GM21423 (cell line): ENCODE results near the gene GANC.

Source experiments
- ATAC-seq: cut with Tn5 transposase; IDR thresholded peaks from one replicate; pipeline ENCODE4 v1.9.1; 2021; ENCODE audit warnings: mild to moderate bottlenecking, moderate library complexity; ENCODE audit not compliant: unreplicated experiment

The GANC gene

GRCh38 chr15:42338500-42338899, 65.5 kb downstream of the GANC start:
- ATAC-seq, result no peak

GRCh38 chr15:42343596-42344232, 70.7 kb downstream of the GANC start:
- no peak for ATAC-seq

DNA sequence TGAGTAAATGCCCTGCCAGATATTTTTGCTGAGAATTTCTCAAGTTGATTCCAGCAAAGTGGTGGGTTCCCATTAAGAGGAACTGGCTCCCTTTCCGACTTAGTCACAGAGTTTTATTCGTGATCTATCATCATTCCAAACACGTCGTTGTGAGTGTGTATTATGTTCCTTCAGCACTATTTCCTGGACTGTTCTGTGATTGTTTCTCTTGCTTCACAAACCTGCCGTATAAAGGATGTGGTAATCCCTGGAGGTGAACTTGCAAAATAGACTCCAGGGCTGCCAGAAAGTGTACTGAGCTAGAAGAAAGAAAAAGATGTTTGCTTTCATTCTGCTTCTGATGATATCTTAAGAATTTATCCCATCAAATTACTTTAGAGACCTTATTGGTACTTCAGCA, 71.8 kb downstream of the GANC start:
- ATAC-seq, result no peak

- ATAC-seq, result no peak
Measured at GRCh38 chr15:42345504-42345903, 72.5 kb downstream of the GANC start.

DNA sequence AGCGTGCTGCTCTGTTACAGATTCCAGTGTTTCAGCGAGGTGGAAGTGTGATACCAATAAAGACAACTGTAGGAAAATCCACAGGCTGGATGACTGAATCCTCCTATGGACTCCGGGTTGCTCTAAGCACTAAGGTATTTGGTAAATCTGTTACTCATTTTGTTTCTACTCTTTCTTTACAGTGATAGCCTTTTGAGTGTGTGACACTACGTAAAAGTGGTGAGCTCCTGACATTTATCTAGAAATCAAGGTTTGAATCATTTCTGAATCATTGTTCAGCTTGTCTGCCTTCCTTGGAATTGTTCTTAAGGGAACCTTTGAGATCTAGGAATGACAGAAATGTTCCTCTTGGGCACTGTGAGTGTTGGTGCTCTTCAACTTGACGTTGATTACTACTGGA, 75.1 kb downstream of the GANC start:
- ATAC-seq, result no peak

GRCh38 chr15:42349186-42349585, 76.2 kb downstream of the GANC start:
- ATAC-seq, result no peak

DNA sequence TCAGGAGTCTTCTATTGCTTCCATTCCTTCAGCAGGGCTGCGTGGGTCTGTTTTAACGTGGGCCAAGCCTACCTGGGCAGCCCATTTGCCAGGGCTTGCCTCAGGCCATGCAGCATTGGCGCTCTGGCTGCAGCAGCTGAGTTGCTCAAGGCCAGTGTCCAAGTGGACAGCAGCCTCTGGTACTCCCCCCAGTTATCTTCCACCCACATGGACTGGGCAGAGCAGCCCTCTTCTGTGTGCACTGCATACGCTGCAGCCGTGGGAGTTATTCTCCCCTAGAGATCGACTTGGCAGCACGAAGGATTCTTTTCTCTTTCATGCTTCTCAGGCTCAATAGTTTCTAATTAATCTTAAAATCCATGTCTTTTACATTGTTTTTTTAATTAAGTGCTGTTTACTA, 79.4 kb downstream of the GANC start:
- no peak for ATAC-seq

- no peak for ATAC-seq
Measured at GRCh38 chr15:42353061-42353460, 80.1 kb downstream of the GANC start.

- no peak for ATAC-seq
Measured at GRCh38 chr15:42354824-42355223, 81.8 kb downstream of the GANC start.

- no peak for ATAC-seq
Measured at GRCh38 chr15:42355291-42355690, 82.3 kb downstream of the GANC start.

DNA sequence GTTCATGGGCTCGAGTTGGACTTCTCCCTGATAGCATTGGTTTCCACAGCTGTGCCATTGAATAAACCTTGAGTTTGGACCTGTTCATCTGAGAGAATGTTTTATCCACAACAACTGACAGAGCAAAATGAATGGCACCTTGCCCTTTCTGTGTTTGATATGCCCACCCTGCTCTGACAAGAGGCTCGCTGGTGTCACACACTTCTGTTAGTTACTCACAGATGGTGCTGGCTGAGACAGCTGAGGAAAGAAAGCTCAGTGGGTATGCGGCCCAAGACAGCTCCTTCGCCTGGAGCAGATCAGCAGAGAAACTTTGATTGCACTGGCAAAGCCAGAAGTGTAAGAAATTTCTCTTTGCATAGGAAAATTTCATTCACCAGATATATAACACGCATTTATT, 83.8 kb downstream of the GANC start:
- ATAC-seq, result no peak

DNA sequence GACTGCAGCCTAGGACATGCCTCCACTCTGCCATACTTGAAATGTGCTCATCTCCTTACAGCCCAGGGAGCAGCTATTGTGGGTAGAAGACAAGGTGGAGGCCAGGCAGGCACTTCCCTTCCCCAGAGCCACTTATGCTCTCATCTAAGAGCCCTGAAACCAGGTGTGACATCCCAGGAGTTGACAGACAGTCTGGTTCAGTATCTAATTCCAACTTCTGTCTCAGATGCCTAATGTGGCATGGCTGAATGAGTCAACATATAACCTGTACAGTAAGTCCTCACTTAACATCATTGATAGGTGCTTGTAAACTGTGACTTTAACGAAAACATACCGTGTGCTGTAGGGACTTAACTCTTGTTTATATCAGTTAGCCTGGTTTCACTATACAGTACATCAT, 85.1 kb downstream of the GANC start:
- ATAC-seq, result no peak

DNA sequence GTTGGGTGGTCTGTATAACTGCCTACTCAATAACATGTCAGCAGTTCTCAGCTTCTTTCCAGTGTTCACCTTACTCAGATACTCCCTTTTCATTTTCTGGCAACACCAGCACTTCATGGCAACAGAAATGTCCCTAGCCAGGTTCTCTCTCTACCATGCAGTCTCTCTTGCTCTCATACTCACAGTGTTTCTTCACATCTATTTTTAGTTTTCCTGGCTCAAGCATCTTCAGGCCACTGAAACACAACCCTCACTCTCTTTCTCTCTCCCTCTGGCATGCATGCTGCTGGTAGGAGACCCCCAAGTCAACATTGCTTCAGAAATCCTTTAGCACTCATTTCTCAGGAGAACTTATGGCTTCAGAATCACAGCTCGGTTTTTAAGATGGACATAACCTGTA, 86.2 kb downstream of the GANC start, which contains the start of gene CAPN3:
Gene CAPN3 (plus strand): TSS at position 253 of the 400 bp plus-strand sequence. CDS start 305 bp downstream, outside the sequence.
- no peak for ATAC-seq

DNA sequence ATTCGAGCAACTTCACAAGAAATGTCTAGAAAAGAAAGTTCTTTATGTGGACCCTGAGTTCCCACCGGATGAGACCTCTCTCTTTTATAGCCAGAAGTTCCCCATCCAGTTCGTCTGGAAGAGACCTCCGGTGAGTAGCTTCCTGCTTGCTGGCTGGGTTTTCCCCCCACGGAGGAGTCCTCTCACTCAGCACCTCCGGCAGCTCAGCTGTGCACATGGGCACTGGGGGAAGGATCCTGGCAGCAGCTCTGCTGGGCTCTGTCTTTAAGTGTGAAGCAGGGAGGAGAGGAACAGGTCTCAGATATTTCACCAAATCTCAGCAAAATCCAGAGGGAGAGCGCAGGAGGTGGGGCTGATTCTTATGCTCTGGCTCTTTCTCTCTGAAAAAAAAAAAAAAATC, 87.0 kb downstream of the GANC start:
- ATAC-seq, result no peak

GRCh38 chr15:42360535-42361112, 87.6 kb downstream of the GANC start:
- ATAC-seq, result no peak

DNA sequence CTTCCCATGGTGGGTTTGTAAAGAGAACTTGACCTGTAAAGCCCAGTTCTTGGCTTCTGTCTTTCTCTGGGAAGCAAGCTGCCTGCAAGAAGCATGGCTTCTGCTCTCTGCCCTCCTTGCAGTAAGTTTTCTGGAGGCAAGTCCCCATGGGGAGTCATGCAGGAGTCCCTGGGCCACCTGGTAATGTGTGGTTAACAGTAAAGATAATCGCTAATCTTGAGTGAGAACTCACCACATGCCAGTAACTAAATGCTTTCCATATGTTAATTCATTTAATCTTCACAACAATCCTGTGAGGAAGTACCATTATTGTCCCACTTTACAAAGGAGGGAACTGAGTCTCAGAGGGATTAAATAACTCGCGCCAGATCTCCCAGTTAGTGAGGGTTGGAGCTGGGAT, 90.5 kb downstream of the GANC start:
- ATAC-seq, result no peak

GRCh38 chr15:42363942-42364341, 90.9 kb downstream of the GANC start:
- no peak for ATAC-seq

DNA sequence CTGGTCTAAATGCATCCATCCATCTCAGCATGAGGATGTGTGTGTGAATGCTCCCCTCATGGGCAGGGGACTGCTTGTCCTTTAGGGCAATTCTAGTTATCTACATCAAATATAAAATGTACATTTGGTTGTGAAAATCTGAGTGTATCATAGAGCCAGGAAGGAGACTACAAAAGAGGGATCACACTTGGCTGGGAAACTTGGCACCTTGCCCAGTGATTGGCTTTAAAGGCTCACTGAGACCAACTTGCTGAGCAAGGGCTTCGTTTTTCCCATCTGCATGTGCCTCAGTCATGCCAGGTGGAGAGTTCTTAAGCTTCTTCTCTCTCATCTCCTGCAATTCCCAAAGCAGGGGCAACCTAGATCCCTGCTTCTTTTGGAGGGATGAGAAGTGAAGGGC, 91.5 kb downstream of the GANC start:
- no peak for ATAC-seq

DNA sequence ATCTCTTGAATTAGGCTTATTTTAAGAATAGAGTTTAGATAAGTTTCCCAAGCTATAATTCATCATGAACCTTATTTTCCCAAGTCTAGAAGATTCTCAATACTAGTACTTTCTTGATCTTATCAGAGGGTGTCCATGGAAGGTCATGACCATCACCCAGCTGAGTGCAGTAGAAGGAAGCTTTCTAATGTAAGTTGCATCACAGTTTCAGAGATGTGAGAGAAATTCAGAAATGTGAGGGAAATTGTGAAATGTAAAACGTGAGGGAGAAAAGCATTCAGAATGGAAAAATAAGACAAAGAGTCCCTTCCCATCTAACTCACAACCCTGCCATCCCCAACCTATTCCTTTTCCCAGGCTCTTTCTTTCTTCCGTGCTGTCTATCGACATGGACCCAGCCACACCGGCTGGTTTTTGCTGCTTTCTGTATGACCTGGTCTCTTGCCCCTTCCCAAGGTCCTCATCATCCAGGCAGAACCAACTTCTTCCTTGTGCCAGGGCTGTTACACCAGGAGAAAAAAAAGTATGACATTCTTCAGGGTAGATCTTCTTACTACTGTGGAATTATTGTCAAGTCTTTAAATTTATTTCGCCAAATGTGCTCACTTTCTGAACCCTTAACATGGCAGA, 93.0 kb downstream of the GANC start:
- no peak for ATAC-seq

- ATAC-seq, result no peak
Measured at GRCh38 chr15:42367041-42367440, 94.0 kb downstream of the GANC start.

DNA sequence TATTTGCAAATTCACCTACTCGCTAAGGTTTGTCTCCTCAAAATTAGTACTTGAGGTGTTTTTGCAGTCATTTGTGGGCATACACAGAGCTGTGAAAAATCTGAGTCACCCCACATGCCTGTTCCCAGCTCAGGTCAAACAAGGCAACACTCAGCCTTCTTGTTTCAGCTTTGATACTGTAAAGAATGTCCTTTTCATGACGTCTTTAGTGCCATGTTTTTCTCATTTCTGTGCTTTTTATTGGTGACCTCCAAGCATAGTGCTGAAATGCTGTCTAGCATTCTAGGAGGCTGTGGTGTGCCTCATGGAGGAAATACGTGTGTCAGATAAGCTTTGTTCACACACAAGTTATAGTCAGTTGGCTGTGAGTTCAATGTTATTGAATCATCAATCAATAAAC, 95.1 kb downstream of the GANC start:
- ATAC-seq, result no peak

DNA sequence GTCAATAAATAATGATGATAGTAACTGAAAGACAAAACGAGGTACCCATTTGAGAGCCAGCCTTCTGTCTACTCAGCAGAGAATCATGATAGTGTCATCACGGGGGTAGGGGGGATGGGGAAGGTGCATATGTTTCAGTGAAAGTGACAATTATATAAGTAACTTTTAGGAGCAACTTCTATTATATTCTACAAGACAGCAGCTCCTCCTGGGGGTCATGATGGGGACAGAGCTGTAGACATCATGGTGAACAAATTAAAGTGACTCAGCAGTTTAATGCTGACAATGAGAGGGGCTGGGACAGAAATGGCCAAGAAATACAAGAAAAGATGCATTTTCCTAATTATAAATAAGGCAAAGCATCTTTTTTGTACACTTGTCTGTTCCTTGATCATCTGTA, 98.1 kb downstream of the GANC start:
- no peak for ATAC-seq

DNA sequence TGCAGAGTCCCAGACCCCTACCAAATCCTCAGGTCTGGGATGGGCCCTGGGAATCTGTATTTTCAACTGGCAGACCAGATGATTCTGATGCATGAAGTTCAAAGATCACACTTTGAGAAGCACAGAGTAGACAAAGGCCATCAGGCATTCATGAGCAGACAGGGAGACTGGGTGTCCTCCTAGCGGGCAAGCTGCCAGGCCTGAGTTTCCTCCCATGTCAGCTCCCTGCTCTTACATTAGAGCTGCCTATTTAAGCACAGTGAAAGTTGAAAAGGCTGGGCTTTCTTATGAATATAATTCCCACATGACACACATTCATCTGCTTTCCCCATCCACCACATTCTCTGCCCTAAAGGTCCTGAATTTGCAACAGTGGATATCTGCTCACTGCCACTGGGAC, 100.3 kb downstream of the GANC start:
- no peak for ATAC-seq
